Skin of body (tissue), 2 donors: Measurements from ENCODE around the gene MRPS18A. TPM values are rescaled to one million over a fixed set of nuclear protein-coding genes. Genes with fewer than 3 reads are reported as not detected.

Experiments
- DNase-seq: peaks from one replicate; lab custom pipeline; 2025; lab: John Stamatoyannopoulos, UW
- total RNA-seq: library from RNA; depleted of rRNA; stranded (reverse); fragments of >200 nt; gene quantifications from one replicate; pipeline ENCODE4 v1.2.3, GENCODE V29; 2014

MRPS18A gene
- total RNA-seq, 1 donor from 2014 or later: 29.5 TPM

DNA sequence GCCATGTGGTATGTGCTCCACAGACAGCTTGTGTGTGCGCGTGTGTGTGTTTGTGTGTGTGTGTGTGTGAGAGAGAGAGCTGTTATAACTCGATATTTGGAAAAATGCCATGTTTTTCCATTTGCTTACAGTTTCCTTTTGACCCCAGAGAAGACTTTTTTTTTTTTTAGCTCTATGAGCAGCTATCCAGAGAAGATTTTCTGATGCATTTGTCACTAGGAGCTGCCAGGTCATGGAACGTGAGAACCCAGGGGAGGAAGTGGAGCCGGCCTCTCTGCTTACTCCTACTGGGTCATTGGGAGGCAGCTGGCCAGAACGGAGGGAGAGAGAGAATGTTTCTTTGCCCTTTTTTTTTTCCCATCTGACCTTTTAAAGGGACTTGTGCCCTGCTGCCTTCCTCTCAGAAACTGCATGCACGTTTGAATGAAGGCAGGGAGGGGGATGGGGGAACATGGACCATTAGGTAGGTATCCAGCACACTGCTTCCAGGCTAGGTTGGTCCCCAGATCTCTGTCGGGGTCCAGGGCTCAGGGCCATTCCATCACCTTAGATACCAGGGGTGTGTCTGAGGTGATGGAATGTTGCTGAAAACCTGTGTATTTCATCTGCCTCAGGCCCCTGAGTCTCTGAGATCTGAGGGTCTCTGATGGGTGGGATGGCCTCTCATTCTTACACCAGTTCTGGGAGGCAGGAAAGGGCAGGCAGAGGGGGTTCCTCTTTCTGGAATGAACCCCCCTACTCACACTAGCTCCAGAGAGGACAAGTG is 11.2 kb upstream of the MRPS18A start:
- DNase-seq: peak; percentile 59

DNA sequence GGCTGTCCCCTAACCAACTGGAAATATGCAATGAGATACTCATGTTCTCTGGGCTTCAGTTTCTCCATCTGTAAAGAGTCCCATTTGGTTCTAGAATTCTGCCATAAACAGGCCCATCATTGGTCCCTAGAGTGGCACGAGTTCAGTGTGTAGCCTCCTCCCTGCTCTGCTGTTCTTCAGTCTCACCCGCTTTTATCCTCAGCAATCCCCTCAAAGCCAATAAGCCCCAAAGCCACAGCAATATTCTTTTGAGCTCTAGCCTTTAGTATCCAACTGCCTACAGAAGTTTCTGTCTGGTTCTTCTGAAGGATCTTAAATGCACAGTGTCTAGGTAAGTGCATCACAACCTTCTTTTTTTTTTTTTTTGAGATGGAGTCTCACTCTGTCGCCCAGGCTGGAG is 9.8 kb upstream of the MRPS18A start:
- DNase-seq: no peak

DNA sequence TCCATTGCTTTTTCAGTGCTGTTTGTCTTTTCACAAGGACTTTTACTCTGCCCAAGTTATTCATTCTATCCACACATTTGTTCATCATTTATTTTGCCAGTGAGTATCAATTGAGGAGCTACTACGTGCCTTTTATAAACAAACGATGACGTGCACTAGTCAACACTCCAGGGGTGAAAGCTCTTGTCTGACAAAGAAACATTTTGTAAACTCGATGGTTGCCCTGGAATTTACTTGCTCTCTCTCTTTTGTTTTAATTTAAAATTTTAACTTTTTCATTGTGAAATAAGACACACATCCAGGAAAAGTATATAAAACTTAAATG is 8.3 kb upstream of the MRPS18A start:
- DNase-seq: no peak

DNA sequence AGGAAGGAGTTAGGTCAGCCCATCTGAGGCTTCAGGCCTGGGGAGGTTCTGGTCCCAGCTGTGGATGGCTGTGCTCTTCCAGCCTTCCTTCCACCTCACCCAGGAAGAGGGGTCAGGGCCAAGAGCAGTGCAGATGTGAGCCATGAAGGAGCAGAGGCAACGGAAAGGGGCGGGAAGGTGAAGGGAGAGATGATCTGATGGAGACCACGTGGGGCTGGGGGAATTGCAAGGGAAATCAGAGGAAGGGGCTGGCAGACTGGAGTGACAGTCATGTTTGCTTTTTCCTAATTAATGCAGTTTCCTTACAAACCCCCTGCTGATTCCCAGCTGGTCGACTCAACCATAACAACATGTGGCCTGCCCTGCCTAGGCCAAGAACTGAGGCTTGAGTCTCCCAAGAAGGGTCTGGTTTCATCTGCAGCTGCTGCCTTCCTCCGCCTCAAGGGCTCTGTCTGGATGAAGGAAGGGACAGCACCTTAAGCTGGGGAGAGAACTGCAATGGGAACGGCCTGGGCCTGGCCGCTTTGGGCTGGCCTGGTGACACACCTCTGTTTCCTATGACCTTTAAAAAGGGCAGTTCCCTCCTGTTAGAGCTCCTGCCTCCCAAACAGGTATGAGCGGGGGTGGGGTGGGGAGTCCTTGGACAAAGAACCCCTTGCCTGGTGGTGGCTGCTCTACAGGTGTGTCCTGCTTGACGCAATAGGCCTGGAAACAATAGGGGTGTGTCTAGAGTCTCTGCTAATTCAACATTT is 7.8 kb upstream of the MRPS18A start:
- peak; percentile 58 for DNase-seq

DNA sequence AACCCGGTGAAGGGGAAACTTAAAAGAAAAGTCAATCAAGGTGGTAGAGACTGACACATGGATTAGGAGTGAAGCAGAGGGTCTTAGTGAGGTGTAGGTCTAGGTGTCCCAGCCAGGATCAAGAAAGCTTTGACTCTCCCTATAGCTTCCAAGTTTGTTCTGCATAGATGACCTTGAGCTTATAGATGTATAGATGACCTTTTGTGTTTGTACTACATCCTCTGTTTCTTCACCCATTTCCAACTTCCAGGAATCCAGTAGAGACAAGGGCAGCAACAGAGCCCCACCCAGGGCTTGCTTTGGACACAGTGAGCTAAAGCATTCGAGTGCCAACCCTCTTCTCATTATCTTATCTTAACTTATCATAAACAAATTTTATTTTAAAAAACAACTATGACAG is 1.8 kb upstream of the MRPS18A start:
- DNase-seq: no peak

DNA sequence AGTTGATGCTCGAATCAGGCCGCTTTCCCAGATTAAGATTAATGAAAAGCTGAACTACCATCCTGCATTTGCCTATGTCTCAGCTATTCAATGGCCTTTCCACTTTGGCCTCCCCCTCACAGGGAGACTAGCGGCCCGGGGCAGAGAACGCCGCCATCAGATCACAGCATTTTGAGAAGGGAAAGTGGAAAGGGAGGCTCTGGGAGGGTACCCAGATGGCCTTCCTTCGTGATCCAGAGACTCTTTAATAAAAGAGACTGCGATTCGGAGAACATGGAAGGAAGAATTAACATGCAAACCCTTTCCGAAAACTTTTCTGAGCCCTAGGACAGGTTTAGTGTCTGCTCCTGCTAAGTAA is 533 bp downstream of the MRPS18A start:
- no peak for DNase-seq

DNA sequence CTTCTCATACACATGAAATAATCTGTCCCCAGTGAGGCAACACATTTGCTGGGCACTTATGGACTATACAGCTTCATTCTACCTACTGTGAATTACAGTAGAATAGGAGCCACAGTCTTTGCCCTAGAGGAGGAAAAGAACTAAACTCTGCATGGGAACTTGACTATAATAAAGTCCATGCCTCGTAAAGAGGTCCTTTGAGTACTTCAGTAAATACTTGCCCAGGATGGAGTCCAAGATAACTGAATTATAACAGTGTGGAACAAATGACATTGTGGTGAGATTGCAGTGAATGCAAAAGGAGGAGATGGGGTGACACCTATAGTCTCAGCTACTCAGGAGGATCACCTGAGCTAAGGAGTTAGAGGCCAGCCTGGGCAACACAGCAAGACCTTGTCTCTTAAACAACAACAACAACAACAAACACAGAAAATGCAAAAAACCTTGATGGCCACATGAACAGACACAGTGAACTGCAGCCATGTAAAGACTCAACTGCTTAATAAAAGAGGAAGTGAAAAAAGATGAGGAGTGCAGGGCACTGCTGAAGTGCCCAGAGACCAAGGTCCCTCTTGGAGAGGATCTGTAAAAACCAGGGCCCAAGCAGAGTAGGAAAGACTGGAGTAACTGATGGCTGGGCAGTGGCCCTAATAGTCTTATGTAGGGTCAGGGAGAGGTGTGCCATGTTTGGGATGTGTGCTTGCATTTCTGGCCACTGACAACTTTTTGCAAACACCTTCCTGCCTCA is 3.7 kb downstream of the MRPS18A start:
- no peak for DNase-seq

DNA sequence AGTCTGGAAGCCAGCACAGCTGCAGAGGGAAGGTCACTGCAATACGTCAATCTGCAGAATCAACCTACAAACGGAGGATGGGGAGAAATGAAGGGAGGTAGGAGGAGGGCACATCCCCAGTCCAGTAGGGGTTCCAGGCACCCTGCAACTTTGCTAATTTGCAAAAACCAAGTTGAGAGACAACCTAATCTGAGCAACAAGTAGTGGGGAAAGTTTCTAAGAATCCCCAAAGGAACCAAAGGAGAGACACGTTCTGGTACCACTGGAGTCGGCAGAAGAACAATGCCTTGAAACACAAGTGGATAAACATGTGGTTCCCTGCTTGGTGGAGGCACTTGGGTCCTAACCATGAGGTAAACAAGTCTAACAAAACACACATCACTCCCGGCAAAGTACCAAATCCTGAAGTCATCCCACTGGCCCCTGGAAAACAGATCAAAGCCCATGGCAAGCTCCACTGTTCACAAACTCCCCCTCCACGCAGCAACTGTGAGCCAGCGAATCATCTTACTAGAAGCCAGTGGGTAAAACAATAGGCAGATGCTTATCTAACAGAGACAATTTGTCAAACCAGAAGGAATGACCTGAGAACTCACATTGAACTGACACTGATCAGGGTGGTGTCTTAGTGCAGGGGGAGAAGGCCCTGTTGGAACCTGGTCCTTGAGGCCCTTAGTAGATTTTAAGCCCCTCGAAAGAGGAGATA is 4.7 kb downstream of the MRPS18A start:
- no peak for DNase-seq

DNA sequence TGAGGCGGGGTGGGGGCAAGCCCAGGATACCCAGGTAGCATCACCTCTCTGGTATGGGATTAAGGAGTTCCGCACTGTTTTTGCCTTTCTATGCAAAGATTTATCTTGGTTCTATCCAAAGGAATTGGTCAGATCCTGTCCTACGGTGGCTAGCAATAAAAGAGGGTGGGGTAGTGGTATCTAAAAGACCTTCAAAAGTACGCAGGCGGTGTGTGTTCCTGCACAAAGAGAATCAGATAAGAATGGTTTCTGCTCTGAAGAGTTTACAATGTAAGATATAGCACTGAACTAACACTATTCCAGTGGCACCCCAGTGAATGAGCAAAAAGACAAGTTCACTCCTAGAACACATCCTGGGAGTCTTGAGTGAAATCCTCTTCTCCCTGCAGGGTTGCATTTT is 6.3 kb downstream of the MRPS18A start:
- DNase-seq: no peak

DNA sequence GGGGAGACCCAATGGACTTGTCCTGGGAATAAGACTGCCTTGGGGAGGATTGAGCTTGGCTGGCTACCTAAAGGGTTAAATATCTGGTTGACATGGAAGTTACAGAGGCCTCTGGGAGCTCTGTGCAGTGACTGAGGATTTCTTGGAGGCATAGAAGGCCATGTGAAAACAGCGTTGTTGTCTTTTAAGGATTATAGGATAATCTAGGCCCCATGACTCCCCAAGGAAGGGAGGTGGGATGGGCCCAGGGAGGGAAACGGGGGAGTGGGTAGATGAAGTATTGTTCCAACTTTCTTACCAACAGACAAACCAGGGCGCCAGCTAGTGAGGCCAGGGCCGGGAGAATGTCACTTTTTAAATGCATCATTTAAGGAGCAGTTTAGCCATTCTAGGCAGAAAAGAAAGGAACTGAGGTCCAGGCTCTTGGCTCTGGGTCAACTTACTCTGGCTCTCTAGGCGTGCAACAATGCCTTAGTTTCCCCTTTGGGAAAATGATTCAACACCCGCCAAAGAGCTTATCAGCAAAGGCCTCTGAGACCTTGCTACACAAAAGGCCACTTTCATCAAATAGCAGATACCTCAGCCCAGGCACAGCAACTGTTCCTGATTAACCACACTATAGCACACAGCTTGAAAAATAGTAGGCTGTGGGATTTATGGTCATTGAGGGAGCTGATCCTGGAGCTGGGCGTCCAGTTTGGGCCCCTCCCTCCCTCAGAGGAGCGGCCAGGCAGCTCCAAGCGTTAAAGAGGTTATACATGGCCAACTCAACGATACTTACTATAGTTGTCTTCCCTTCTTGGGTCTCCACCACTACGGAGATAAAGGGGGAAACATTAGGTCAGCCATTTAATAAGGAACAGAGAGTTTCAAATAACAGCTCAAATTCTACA is 7.0 kb downstream of the MRPS18A start:
- DNase-seq: peak; percentile 82

DNA sequence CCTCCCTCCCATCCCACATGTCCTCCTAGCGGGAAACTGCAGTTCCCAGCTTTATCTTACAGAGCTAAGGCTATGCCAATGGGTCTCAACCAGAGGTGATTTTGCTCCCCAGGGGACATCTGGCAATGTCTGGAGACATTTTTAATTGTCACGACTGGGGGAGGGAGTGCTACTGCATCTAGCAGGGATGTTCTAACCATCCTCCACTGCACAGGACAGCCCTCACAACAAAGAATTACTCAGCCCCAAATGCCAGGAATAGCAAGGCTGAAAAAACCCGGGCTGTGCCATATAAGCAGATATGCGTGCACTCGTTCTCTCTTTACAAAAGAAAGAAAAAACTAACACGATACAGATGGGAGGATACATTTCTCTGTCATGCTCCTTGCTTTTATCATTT is 8.5 kb downstream of the MRPS18A start:
- no peak for DNase-seq

DNA sequence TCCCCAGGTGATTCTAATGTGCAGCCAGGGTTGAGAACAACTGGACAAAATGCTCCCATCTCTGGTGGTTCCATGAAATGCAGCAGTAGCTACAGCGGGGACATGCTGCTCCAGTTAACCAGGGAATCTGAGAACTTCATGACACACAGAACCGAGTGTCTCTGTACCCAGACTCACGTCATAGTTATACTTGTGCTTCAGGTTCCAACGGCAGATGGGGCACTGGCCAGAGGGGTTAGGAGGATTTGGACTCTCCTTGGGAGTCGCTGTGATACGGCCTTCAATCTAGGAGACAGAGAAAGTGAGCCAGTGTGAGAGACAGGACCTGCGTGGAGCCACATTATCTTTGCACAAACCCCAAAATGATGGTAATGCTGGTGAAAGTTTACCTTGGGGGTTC is 9.2 kb downstream of the MRPS18A start:
- DNase-seq: no peak

DNA sequence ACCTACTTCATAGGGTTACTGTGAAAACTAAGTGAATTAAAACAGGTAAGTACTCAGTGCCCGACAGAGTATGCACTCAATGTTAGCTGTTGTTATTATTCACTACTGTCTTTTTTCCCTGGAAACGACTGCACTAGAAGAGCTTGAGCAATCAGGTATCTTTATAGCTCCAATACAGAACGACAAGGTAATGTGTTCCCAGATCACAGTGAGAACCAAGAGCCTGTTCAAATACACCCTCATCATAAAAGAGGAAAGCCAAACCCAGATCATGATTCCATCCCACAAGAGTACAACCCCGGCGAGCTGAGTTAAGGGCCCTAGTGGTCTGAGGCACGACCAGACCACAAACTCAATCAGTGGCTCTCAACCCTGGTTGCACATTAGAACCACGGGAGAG is 9.8 kb downstream of the MRPS18A start:
- no peak for DNase-seq

DNA sequence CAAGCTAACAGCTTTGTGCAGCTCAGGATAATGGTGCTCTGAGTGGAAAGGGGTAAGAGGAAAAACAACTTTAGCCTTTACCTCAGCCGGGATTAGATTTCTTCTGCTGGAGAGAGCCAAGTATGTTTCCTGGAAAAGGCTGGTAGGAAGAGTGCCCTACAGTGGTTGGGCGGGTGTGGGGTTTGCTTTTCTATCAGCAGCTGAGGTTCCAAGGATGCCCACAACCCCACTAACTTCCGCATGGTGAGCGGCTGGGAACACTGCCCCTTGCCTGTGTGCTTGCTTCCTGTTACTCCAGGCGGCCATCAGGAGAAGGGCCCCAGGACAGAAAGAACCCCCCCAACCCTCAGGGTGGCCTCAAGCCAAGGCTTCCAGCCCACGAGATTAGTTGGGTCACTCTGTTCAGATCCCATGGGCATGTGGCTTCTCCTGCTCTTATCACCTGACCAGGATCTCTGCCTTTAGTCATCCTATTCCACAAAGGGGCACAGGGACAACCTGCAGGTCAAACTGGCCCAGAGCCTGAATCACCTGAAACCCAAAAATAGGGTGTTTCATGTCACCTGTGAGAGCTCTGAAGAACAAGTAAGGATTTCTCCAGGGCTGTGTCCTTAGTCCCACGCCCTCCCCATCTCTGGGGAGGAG is 10.5 kb downstream of the MRPS18A start:
- no peak for DNase-seq

DNA sequence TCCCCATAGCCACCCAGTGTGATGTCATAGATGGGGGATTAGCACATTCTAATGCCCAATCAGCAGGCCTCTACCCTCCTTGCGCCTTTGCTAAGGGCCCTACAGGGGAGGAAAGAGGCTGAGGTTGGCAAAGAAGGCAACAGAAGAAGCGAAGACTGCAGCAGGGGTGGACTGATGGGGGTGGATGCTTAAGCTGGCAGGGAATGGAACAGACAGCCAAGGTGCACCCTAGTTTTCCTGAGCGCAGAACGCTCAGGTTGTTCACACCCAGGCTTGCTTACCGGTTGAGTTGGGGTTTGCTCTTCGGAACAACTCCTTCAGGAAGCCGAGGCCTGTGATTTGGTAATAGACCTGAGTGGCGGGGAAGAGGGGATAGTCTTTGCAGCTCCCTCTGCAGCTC is 12.7 kb downstream of the MRPS18A start:
- DNase-seq: no peak

DNA sequence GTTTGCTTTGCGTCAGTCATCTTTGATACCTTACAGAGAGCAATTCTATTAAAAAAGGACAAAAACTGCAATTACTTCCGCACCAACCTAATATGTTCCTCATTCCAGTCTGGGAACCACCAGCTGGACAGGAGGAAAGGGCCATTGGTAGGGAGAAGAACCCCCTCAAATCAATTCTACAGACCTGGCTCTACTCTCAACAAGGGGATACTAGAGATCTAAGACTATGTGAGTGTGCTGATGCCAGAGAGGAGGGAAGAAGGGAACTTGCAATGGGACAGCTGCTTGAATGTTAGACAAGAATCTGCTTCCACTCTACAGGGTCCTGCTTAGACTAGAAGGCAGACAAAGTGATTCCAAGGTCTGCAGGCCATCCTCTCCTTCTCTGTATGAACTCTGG is 13.3 kb downstream of the MRPS18A start:
- no peak for DNase-seq

DNA sequence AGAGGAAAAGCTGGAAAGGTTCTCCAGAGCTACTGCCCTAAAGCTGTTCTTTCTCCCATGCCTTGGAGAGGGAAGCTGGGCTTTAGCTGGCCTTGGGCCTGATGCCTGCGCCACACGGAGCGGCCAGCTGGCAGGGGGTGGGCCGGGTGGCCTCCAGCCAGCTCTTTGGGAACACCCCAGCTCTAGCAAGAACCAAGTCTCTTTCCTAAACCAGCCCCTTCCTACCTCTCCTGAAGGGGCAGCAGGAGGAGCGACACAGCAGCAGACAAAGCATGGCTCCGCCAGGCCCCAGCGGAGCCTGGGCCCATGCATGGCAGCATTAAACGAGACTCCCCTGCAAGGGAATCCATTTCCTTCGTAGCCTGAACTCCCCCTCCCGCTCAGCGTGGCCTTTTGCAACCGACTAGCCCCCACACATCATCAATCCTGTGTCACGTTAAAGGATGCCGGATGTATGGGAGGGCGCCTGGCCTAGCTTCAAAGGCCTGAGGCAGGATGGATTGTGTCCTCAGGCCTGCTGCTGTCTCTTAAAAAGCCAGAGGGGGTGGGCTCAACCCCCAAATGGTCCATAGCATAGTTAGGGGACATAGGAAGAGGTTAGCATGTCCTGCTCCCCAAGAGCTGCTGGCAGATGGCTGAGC is 14.0 kb downstream of the MRPS18A start:
- DNase-seq: no peak

DNA sequence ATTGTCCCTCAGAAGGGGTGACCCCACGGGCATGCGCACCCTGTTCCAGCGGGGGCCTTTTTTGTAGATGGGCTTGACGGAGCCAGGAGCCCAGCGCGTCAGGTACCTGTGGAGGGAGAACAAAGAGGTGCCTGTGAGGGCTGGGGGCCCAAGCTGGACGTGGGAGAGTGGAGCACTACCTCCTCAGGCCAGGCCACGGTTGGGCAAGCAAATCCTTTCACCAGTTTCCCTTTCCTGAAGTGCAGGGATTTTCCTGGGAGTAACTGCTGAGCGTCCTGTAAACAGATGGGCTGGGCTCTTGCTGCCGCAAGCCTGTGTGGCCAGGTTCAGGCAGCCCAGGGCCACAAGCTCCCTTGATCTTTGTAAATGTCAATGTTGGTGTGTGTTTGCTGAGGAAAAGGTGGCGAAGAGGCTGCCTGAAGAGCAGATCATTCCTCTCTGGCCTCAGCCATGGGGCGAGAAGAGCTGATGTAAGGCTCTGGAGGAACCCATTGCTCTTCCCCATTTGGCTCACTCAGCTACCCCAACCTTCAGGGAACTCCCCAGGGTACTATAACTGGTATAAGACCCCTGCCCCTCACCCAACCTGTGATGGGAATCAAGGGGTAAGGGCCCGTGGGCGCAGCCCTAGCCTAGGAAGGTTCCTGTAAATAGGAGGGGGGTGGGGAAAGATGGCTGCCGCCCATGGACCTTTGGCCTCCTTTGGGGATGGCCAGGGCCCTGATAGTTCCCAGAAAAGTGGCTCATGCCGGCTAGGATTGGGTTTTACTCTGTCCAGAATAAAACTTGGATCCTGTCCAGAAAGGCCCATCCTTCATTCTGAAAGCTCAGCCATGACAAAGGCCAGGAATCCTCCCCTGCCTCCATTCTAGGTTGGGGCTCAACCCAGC is 15.5 kb downstream of the MRPS18A start:
- DNase-seq: no peak
